ENCODE data around the gene ARHGAP21. TPM values are rescaled to one million over a fixed set of nuclear protein-coding genes. Genes with fewer than 3 reads are reported as not detected.

The ARHGAP21 gene
- total RNA-seq, 1 donor from 2014 or later: 88.0 TPM

GRCh38 chr10:24589265-24589664 is 134.4 kb downstream of the ARHGAP21 start:
- no peak for DNase-seq (ENCODE audit: low spot score, unreplicated experiment)
- no peak for TF ChIP-seq CTCF (IDR thresholded peaks at IDR 0.05; ENCODE audit: unreplicated experiment)
- Mint-ChIP-seq H3K27ac (no peak overlapping the region), H3K27me3 (no peaks in the 10 kb centered on the region), H3K4me1 (ENCODE audit: low read depth) (peaks cover 3% of the 10 kb centered on the region), H3K36me3 (ENCODE audit: insufficient read depth) (peaks cover 44% of the 10 kb centered on the region), H3K9me3 (ENCODE audit: low read depth) (no peaks in the 10 kb centered on the region), H3K4me3 (ENCODE audit: low read depth) (no peak overlapping the region)

GRCh38 chr10:24579906-24580305 is 143.8 kb downstream of the ARHGAP21 start:
- no peak for TF ChIP-seq CTCF (IDR thresholded peaks at IDR 0.05; ENCODE audit: unreplicated experiment)
- no peak overlapping the region for H3K4me3 Mint-ChIP-seq (ENCODE audit: low read depth)
- peaks cover 7% of the 10 kb centered on the region for H3K4me1 Mint-ChIP-seq (ENCODE audit: low read depth)
- no peaks in the 10 kb centered on the region for H3K27me3 Mint-ChIP-seq
- H3K9me3 Mint-ChIP-seq (ENCODE audit: low read depth): no peaks in the 10 kb centered on the region
- no peak for DNase-seq (ENCODE audit: low spot score, unreplicated experiment)
- no peak overlapping the region for H3K27ac Mint-ChIP-seq
- peaks cover 6% of the 10 kb centered on the region for H3K36me3 Mint-ChIP-seq (ENCODE audit: insufficient read depth)

DNA sequence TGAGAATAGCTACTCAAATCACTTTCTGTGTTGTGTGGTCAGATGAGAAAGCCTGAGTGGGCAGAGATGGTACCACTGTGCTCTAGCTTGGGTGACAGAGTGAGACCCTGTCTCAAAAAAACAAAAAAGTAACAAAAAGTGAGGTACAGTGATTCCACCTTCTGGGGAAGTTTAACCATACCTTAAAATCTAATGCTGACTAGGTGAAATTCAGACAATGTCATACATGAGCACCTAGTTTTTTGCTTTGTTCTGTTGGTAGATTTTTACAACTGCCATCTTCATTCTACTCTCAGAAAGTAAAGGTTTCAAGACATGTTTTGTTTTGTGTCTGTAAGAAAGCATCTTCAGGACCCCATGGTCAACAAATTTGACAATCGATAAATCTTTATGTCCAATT is 144.2 kb downstream of the ARHGAP21 start:
- peaks cover 11% of the 10 kb centered on the region for H3K4me1 Mint-ChIP-seq (ENCODE audit: low read depth)
- H3K27me3 Mint-ChIP-seq: no peaks in the 10 kb centered on the region
- H3K27ac Mint-ChIP-seq: no peak overlapping the region
- H3K9me3 Mint-ChIP-seq (ENCODE audit: low read depth): no peaks in the 10 kb centered on the region
- no peak for DNase-seq (ENCODE audit: low spot score, unreplicated experiment)
- H3K4me3 Mint-ChIP-seq (ENCODE audit: low read depth): no peak overlapping the region
- no peak for TF ChIP-seq CTCF (IDR thresholded peaks at IDR 0.05; ENCODE audit: unreplicated experiment)
- peaks cover 5% of the 10 kb centered on the region for H3K36me3 Mint-ChIP-seq (ENCODE audit: insufficient read depth)

DNA sequence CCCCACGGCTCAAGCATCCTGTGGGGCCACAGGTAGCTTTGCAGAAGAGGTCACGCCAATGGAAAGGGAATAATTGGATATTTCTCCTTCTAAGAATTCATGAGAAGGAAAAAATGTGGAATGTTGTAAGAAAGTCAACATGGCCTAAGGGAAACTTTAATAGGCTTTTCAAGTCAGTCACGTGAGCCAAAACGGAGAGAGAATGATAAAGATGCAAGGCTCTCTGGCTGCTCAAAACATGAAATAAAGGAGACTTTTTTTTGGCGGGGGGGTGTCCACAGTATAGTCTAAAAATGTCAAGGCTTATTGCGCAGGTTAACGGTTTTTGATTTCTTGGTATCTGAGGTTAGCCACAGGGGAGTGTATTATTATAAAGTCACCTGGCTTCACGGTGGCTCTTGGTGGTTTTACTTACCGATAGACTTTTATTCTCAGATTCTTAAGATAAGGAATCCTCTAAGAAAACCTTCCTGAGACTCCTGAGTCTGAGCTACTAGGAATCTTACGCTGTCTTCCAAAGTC is 148.1 kb downstream of the ARHGAP21 start:
- no peaks in the 10 kb centered on the region for H3K9me3 Mint-ChIP-seq (ENCODE audit: low read depth)
- no peak for TF ChIP-seq CTCF (IDR thresholded peaks at IDR 0.05; ENCODE audit: unreplicated experiment)
- no peak for DNase-seq (ENCODE audit: low spot score, unreplicated experiment)
- H3K27ac Mint-ChIP-seq: no peak overlapping the region
- no peaks in the 10 kb centered on the region for H3K36me3 Mint-ChIP-seq (ENCODE audit: insufficient read depth)
- H3K27me3 Mint-ChIP-seq: no peaks in the 10 kb centered on the region
- peaks cover 12% of the 10 kb centered on the region for H3K4me1 Mint-ChIP-seq (ENCODE audit: low read depth)
- no peak overlapping the region for H3K4me3 Mint-ChIP-seq (ENCODE audit: low read depth)

- H3K36me3 Mint-ChIP-seq (ENCODE audit: insufficient read depth): no peaks in the 10 kb centered on the region
- H3K4me1 Mint-ChIP-seq (ENCODE audit: low read depth): peaks cover 12% of the 10 kb centered on the region
Observed at GRCh38 chr10:24574578-24575155, 149.0 kb downstream of the ARHGAP21 start.

More at GRCh38 chr10:24574578-24575155, 149.0 kb downstream of the ARHGAP21 start:
- Mint-ChIP-seq H3K9me3 (ENCODE audit: low read depth) (no peaks in the 10 kb centered on the region), H3K27me3 (peaks cover 3% of the 10 kb centered on the region), H3K4me3 (ENCODE audit: low read depth) (no peak overlapping the region), H3K27ac (no peak overlapping the region)
- no peak for TF ChIP-seq CTCF (IDR thresholded peaks at IDR 0.05; ENCODE audit: unreplicated experiment)
- DNase-seq (ENCODE audit: low spot score, unreplicated experiment): no peak
